ENCODE results near the gene CHMP4B.
A peak's percentile ranks its signal among the peaks of the same experiment; 100 is the strongest.

CHMP4B gene

DNA sequence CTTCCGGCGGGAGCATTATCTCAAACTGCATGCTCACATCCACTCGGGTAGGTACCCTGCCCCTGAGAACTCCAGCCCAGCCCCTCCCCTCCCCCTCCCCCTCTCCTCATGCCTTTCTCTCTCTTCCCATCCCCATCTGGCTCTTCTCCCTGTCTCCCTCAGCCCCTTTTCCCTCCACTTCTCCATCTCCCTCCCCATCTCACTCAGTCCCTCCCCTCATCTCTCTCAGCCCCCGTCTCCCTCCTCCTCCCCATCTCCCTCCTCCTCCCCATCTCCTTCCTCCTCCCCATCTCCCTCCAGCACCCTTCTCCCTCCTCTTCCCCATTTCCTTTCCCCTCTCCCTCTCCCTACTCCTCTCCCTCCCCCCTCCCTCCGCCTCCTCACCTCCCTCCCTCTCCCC, 27.3 kb upstream of the CHMP4B start:
- Histone ChIP-seq H3K4me2 (ENCODE audit: low read depth, low read length) (no peak overlapping the region), H3K36me3 (replicated peaks; ENCODE audit: insufficient read depth, low read length) (no peaks in the 10 kb centered on the region), H2AFZ (ENCODE audit: low read length) (no peak overlapping the region), H3K79me2 (ENCODE audit: low read length) (peaks cover 10% of the 10 kb centered on the region; the same call in 1 of the 2 replicates), H3K4me1 (ENCODE audit: low read length) (peaks cover 39% of the 10 kb centered on the region), H3K9me3 (replicated peaks; ENCODE audit: insufficient read depth, low read length) (no peaks in the 10 kb centered on the region), H3K9ac (ENCODE audit: low read length) (no peak overlapping the region), H3K27ac (ENCODE audit: low read length) (no peak overlapping the region), H3K27me3 (replicated peaks; ENCODE audit: insufficient read depth, low read length) (no peaks in the 10 kb centered on the region), H3F3A (ENCODE audit: insufficient read depth, low read length) (peaks cover 19% of the 10 kb centered on the region), H3K4me3 (ENCODE audit: low read length) (no peak overlapping the region), H3K9me2 (replicated peaks; ENCODE audit: insufficient read depth, low read length) (no peaks in the 10 kb centered on the region), H4K20me1 (ENCODE audit: insufficient read depth, low read length) (no peaks in the 10 kb centered on the region)
- TF ChIP-seq, protein P1, sequence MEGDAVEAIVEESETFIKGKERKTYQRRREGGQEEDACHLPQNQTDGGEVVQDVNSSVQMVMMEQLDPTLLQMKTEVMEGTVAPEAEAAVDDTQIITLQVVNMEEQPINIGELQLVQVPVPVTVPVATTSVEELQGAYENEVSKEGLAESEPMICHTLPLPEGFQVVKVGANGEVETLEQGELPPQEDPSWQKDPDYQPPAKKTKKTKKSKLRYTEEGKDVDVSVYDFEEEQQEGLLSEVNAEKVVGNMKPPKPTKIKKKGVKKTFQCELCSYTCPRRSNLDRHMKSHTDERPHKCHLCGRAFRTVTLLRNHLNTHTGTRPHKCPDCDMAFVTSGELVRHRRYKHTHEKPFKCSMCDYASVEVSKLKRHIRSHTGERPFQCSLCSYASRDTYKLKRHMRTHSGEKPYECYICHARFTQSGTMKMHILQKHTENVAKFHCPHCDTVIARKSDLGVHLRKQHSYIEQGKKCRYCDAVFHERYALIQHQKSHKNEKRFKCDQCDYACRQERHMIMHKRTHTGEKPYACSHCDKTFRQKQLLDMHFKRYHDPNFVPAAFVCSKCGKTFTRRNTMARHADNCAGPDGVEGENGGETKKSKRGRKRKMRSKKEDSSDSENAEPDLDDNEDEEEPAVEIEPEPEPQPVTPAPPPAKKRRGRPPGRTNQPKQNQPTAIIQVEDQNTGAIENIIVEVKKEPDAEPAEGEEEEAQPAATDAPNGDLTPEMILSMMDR (IDR thresholded peaks at IDR 0.05; ENCODE audit: low read length), result no peak
- TF ChIP-seq EZH2 (optimal IDR thresholded peaks at IDR 0.05; ENCODE audit: low read depth, low read length), result no peak
- no peak for DNase-seq

DNA sequence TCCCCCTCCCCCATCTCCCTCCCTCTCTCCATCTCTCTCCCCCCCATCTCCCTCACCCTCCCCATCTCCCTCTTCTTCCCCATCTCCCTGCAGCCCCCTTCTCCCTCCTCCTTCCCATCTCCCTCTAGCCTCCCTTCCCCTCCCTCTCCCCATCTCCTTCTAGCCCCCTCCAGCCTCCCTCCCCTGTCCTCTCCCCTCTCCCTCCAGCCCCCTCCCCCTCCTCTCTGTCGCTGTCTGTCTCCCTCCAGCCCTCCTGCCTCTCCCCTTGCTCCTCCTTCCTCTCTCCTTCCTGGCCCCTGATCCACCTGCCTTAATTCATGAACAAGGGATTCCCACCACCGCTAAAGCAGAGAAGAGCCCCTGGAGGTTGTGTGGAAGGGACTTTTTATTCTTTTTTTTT, 26.9 kb upstream of the CHMP4B start:
- no peaks in the 10 kb centered on the region for H4K20me1 ChIP-seq (ENCODE audit: insufficient read depth, low read length)
- H3K27ac ChIP-seq (ENCODE audit: low read length), result no peak overlapping the region
- peaks cover 15% of the 10 kb centered on the region for H3F3A ChIP-seq (ENCODE audit: insufficient read depth, low read length)
- no peak overlapping the region for H2AFZ ChIP-seq (ENCODE audit: low read length)
- H3K27me3 ChIP-seq (replicated peaks; ENCODE audit: insufficient read depth, low read length), result no peaks in the 10 kb centered on the region
- H3K4me3 ChIP-seq (ENCODE audit: low read length), result no peak overlapping the region
- H3K9me3 ChIP-seq (replicated peaks; ENCODE audit: insufficient read depth, low read length), result no peaks in the 10 kb centered on the region
- H3K9me2 ChIP-seq (replicated peaks; ENCODE audit: insufficient read depth, low read length), result no peaks in the 10 kb centered on the region
- H3K79me2 ChIP-seq (ENCODE audit: low read length), result peaks cover 10% of the 10 kb centered on the region; the same call in 1 of the 2 replicates
- H3K36me3 ChIP-seq (replicated peaks; ENCODE audit: insufficient read depth, low read length), result no peaks in the 10 kb centered on the region
- no peak for DNase-seq
- no peak overlapping the region for H3K4me2 ChIP-seq (ENCODE audit: low read depth, low read length)
- H3K9ac ChIP-seq (ENCODE audit: low read length), result no peak overlapping the region
- peaks cover 35% of the 10 kb centered on the region for H3K4me1 ChIP-seq (ENCODE audit: low read length)
- no peak for TF ChIP-seq EZH2 (optimal IDR thresholded peaks at IDR 0.05; ENCODE audit: low read depth, low read length)
- TF ChIP-seq EZH2phosphoT487 (IDR thresholded peaks at IDR 0.05; ENCODE audit: low read length), result no peak
- TF ChIP-seq, protein P1 (IDR thresholded peaks at IDR 0.05; ENCODE audit: low read length), result no peak

DNA sequence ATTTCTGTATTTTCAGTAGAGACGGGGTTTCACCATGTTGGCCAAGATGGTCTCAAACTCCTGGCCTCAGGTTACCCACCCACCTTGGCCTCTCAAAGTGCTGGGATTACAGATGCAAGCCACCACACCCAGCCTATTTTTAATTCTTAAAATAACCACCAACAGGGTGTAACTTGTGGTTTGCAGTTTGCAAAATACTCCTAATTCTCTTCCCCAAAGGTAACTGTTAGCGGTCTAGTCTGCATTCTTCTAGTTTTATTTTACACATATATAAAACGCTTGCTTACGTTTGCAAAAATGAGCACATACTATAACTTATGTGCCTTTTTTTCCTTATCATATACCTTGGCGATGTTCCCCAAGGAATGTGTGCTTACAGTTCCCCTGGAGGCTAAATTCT, 25.6 kb upstream of the CHMP4B start:
- Histone ChIP-seq H3K79me2 (ENCODE audit: low read length) (0 out of 2 replicates have a peak, but pooled peaks cover 6% of the 10 kb centered on the region), H3K4me3 (ENCODE audit: low read length) (no peak overlapping the region), H3K4me2 (ENCODE audit: low read depth, low read length) (peak overlapping the region; percentile 44; the same call in 1 of the 2 replicates), H3F3A (ENCODE audit: insufficient read depth, low read length) (peaks cover 5% of the 10 kb centered on the region; the same call in 1 of the 2 replicates), H3K4me1 (ENCODE audit: low read length) (peaks cover 25% of the 10 kb centered on the region), H3K27ac (ENCODE audit: low read length) (peak overlapping the region; percentile 39; the same call in 1 of the 2 replicates), H4K20me1 (ENCODE audit: insufficient read depth, low read length) (no peaks in the 10 kb centered on the region), H3K36me3 (replicated peaks; ENCODE audit: insufficient read depth, low read length) (no peaks in the 10 kb centered on the region), H2AFZ (ENCODE audit: low read length) (no peak overlapping the region), H3K9me3 (replicated peaks; ENCODE audit: insufficient read depth, low read length) (no peaks in the 10 kb centered on the region), H3K27me3 (replicated peaks; ENCODE audit: insufficient read depth, low read length) (no peaks in the 10 kb centered on the region), H3K9ac (ENCODE audit: low read length) (no peak overlapping the region), H3K9me2 (replicated peaks; ENCODE audit: insufficient read depth, low read length) (no peaks in the 10 kb centered on the region)
- TF ChIP-seq EZH2 (optimal IDR thresholded peaks at IDR 0.05; ENCODE audit: low read depth, low read length), result no peak
- TF ChIP-seq, protein P1 (IDR thresholded peaks at IDR 0.05; ENCODE audit: low read length), result no peak
- TF ChIP-seq EZH2phosphoT487 (IDR thresholded peaks at IDR 0.05; ENCODE audit: low read length), result no peak
- DNase-seq, result peak; percentile 72
